ENCODE results near the gene SERPINB8.

The SERPINB8 gene

GRCh38 chr18:63981719-63982118 lies 11.8 kb downstream of the SERPINB8 start:
- H3K36me3 ChIP-seq (ENCODE audit: insufficient read depth, low read length): peaks cover 4% of the 10 kb centered on the region; the same call in 1 of the 2 replicates

DNA sequence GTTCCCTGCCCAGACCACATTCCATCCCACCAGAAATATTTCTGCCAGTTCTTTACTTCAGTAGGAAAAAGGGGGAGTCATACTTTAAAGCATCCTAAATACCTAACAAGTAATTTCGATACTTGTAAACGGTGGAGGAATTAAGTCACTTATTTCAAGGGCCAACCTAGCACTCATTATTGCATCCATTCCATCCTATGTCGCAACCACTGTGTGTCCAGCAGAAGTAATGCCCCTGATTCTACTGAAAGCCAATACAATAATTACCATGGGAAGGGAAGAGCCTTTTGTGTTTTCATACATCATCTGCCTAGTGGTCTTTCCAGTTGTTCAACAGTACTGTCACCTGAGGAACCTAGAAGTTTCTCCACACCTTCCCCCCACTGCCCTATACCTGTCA lies 12.5 kb downstream of the SERPINB8 start:
- H3K27me3 ChIP-seq (ENCODE audit: insufficient read depth, low read length): no peaks in the 10 kb centered on the region
- H3K27ac ChIP-seq (ENCODE audit: low read depth, low read length): no peak overlapping the region
- H3K4me1 ChIP-seq (ENCODE audit: control insufficient read depth, insufficient read depth, low read length, unreplicated experiment): peaks cover 5% of the 10 kb centered on the region
- H3K4me3 ChIP-seq (ENCODE audit: low read depth, low read length): no peak overlapping the region
- no peak overlapping the region for H2AFZ ChIP-seq (ENCODE audit: low read length, unreplicated experiment)
- peaks cover 4% of the 10 kb centered on the region; the same call in 1 of the 2 replicates for H3K36me3 ChIP-seq (ENCODE audit: insufficient read depth, low read length)
- H3K79me2 ChIP-seq (ENCODE audit: control insufficient read depth, insufficient read depth, low read length, unreplicated experiment): peaks cover 27% of the 10 kb centered on the region

More at GRCh38 chr18:63981719-63982118, 11.8 kb downstream of the SERPINB8 start:
- Histone ChIP-seq H3K4me1 (ENCODE audit: control insufficient read depth, insufficient read depth, low read length, unreplicated experiment) (peaks cover 5% of the 10 kb centered on the region), H3K79me2 (ENCODE audit: control insufficient read depth, insufficient read depth, low read length, unreplicated experiment) (peaks cover 31% of the 10 kb centered on the region), H2AFZ (ENCODE audit: low read length, unreplicated experiment) (no peak overlapping the region), H3K27ac (ENCODE audit: low read depth, low read length) (no peak overlapping the region), H3K4me3 (ENCODE audit: low read depth, low read length) (no peak overlapping the region), H3K27me3 (ENCODE audit: insufficient read depth, low read length) (no peaks in the 10 kb centered on the region)

GRCh38 chr18:63986885-63987284 lies 17.0 kb downstream of the SERPINB8 start:
- H2AFZ ChIP-seq (ENCODE audit: low read length, unreplicated experiment): no peak overlapping the region
- no peak overlapping the region for H3K4me3 ChIP-seq (ENCODE audit: low read depth, low read length)
- H3K4me1 ChIP-seq (ENCODE audit: control insufficient read depth, insufficient read depth, low read length, unreplicated experiment): no peaks in the 10 kb centered on the region
- no peak overlapping the region for H3K27ac ChIP-seq (ENCODE audit: low read depth, low read length)
- no peaks in the 10 kb centered on the region for H3K27me3 ChIP-seq (ENCODE audit: insufficient read depth, low read length)
- no peaks in the 10 kb centered on the region; the same call in none of the 2 replicates for H3K36me3 ChIP-seq (ENCODE audit: insufficient read depth, low read length)
- H3K79me2 ChIP-seq (ENCODE audit: control insufficient read depth, insufficient read depth, low read length, unreplicated experiment): no peaks in the 10 kb centered on the region

- Histone ChIP-seq H3K4me1 (ENCODE audit: control insufficient read depth, insufficient read depth, low read length, unreplicated experiment) (no peaks in the 10 kb centered on the region), H3K36me3 (ENCODE audit: insufficient read depth, low read length) (no peaks in the 10 kb centered on the region; the same call in none of the 2 replicates), H2AFZ (ENCODE audit: low read length, unreplicated experiment) (no peak overlapping the region), H3K79me2 (ENCODE audit: control insufficient read depth, insufficient read depth, low read length, unreplicated experiment) (no peaks in the 10 kb centered on the region), H3K27ac (ENCODE audit: low read depth, low read length) (no peak overlapping the region), H3K4me3 (ENCODE audit: low read depth, low read length) (no peak overlapping the region), H3K27me3 (ENCODE audit: insufficient read depth, low read length) (no peaks in the 10 kb centered on the region)
These were observed 17.9 kb downstream of the SERPINB8 start for GRCh38 chr18:63987743-63988142.

GRCh38 chr18:63992751-63993150 lies 22.9 kb downstream of the SERPINB8 start:
- Histone ChIP-seq H3K79me2 (ENCODE audit: control insufficient read depth, insufficient read depth, low read length, unreplicated experiment) (no peaks in the 10 kb centered on the region), H3K27ac (ENCODE audit: low read depth, low read length) (no peak overlapping the region), H3K36me3 (ENCODE audit: insufficient read depth, low read length) (no peaks in the 10 kb centered on the region; the same call in 1 of the 2 replicates), H2AFZ (ENCODE audit: low read length, unreplicated experiment) (no peak overlapping the region), H3K4me3 (ENCODE audit: low read depth, low read length) (no peak overlapping the region), H3K27me3 (ENCODE audit: insufficient read depth, low read length) (no peaks in the 10 kb centered on the region), H3K4me1 (ENCODE audit: control insufficient read depth, insufficient read depth, low read length, unreplicated experiment) (no peaks in the 10 kb centered on the region)

DNA sequence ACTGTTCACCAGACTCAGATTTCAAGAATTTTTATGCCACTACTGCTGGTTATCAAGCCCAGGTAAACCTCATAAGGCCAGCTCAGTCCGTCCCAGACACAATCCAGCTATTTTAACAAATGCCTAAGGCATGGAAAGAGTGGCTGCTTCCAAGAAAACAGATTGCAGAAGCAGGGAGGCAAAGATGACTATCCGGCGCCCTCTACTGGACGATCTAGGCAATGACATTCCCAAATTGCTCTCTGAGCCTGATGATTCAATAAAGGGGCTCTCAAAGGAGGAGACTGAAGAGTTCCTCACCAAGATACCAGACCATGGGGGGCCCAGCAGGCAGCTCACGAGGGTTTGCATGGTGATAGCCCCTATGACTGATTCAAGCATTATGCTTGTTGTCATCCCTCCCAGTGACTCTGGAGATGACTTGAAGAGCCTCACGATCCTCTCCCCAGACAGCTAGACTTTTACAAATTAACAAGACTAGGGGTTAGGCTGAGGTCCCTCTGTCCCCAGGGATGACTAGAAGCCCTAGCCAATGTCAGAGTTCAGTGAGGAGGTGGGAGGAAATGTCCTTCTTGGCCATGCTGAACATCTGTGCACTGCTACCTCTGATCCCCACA lies 25.0 kb downstream of the SERPINB8 start:
- H3K27me3 ChIP-seq (ENCODE audit: insufficient read depth, low read length): no peaks in the 10 kb centered on the region
- no peak overlapping the region for H3K27ac ChIP-seq (ENCODE audit: low read depth, low read length)
- H3K79me2 ChIP-seq (ENCODE audit: control insufficient read depth, insufficient read depth, low read length, unreplicated experiment): no peaks in the 10 kb centered on the region
- no peak overlapping the region for H3K4me3 ChIP-seq (ENCODE audit: low read depth, low read length)
- no peak overlapping the region for H2AFZ ChIP-seq (ENCODE audit: low read length, unreplicated experiment)
- no peaks in the 10 kb centered on the region for H3K4me1 ChIP-seq (ENCODE audit: control insufficient read depth, insufficient read depth, low read length, unreplicated experiment)
- H3K36me3 ChIP-seq (ENCODE audit: insufficient read depth, low read length): no peaks in the 10 kb centered on the region

DNA sequence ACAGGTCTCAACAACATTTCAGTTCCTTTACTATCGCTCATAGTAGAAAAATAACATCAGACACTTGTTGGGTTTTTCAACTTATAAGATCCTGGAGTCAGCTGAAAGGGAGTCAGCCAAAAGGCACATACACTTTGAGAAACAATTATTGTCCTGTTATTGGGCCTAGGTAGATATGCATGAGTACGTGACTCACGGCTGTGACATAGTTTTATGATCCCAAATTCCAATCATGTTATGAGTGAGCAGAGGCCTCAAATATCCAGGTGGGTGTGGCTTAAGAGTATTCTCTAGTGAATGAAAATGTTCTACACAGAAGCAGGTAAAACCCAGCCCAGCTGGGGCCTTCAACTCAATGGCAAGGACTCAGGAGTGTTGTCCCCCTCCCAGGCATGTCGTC lies 27.2 kb downstream of the SERPINB8 start:
- 0 out of 2 replicates have a peak, but pooled peaks cover 3% of the 10 kb centered on the region for H3K27me3 ChIP-seq (ENCODE audit: insufficient read depth, low read length)
- H3K4me3 ChIP-seq (ENCODE audit: low read depth, low read length): no peak overlapping the region
- H2AFZ ChIP-seq (ENCODE audit: low read length, unreplicated experiment): no peak overlapping the region
- no peaks in the 10 kb centered on the region for H3K79me2 ChIP-seq (ENCODE audit: control insufficient read depth, insufficient read depth, low read length, unreplicated experiment)
- no peaks in the 10 kb centered on the region for H3K4me1 ChIP-seq (ENCODE audit: control insufficient read depth, insufficient read depth, low read length, unreplicated experiment)
- no peaks in the 10 kb centered on the region for H3K36me3 ChIP-seq (ENCODE audit: insufficient read depth, low read length)
- no peak overlapping the region for H3K27ac ChIP-seq (ENCODE audit: low read depth, low read length)

DNA sequence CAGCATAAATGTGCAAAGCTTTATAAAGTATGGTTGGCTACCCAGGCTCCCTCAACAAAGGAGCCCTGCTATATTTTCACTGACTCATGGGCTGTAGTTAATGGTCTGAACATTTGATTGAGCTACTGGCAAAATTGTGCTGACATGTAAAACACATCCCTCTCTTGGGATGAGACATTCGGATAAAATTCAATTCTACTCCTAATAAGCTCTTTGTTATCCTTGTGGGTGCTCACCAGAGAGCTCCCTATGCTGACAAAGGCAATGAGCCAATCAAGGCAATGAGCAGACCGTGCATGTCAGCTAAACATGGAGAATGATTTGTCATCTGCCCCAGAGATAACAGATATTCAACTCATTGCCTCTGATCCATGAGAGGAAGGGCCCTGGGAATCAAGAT lies 27.7 kb downstream of the SERPINB8 start:
- H2AFZ ChIP-seq (ENCODE audit: low read length, unreplicated experiment): no peak overlapping the region
- 0 out of 2 replicates have a peak, but pooled peaks cover 3% of the 10 kb centered on the region for H3K27me3 ChIP-seq (ENCODE audit: insufficient read depth, low read length)
- no peaks in the 10 kb centered on the region for H3K79me2 ChIP-seq (ENCODE audit: control insufficient read depth, insufficient read depth, low read length, unreplicated experiment)
- no peak overlapping the region for H3K27ac ChIP-seq (ENCODE audit: low read depth, low read length)
- H3K36me3 ChIP-seq (ENCODE audit: insufficient read depth, low read length): no peaks in the 10 kb centered on the region
- H3K4me1 ChIP-seq (ENCODE audit: control insufficient read depth, insufficient read depth, low read length, unreplicated experiment): no peaks in the 10 kb centered on the region
- no peak overlapping the region for H3K4me3 ChIP-seq (ENCODE audit: low read depth, low read length)

DNA sequence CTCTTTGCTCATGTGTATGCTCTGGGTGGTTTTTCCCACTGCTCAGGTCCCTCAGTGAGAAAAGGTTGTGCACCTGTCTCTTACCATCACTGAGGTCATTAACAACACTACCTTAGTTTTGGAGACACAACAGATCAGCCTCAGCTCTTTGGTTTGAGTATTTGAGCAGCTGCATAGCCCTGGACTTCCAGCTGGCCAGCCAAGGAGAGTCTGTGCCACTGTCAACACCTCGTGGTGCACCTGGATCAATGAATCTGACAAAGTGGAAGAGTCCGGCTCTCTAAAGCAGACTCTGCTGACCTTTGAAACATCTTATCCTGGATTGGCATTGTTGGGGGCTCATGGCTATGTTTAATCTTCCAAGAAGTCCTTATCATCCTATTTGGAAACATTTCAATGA lies 30.0 kb downstream of the SERPINB8 start:
- Histone ChIP-seq H3K27me3 (ENCODE audit: insufficient read depth, low read length) (peaks cover 14% of the 10 kb centered on the region; the same call in 1 of the 2 replicates), H3K36me3 (ENCODE audit: insufficient read depth, low read length) (no peaks in the 10 kb centered on the region), H2AFZ (ENCODE audit: low read length, unreplicated experiment) (no peak overlapping the region), H3K27ac (ENCODE audit: low read depth, low read length) (no peak overlapping the region), H3K79me2 (ENCODE audit: control insufficient read depth, insufficient read depth, low read length, unreplicated experiment) (no peaks in the 10 kb centered on the region), H3K4me1 (ENCODE audit: control insufficient read depth, insufficient read depth, low read length, unreplicated experiment) (no peaks in the 10 kb centered on the region), H3K4me3 (ENCODE audit: low read depth, low read length) (no peak overlapping the region)

DNA sequence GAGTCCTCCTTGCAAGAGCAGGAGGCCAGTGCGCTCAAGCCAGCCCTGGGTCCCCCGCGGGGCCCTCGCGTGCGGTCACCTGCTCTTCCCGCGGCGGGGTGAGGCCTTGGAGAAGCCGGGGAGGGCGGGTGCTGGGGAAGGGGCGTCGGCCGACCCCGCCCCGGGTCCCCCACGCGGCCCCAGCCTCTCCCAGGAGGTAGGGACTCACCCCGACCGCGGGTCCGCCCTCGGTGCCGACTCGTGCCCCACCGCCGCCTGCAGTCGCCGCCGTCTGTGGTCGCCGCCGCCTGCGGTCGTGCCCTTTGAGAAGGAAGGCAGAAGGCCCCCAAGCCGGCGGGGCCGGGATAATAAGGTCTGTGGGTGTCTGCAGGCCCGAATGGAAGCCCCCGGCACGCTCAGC lies 32.7 kb downstream of the SERPINB8 start:
- H3K79me2 ChIP-seq (ENCODE audit: control insufficient read depth, insufficient read depth, low read length, unreplicated experiment): no peaks in the 10 kb centered on the region
- no peaks in the 10 kb centered on the region for H3K4me1 ChIP-seq (ENCODE audit: control insufficient read depth, insufficient read depth, low read length, unreplicated experiment)
- H3K27ac ChIP-seq (ENCODE audit: low read depth, low read length): no peak overlapping the region
- H3K36me3 ChIP-seq (ENCODE audit: insufficient read depth, low read length): no peaks in the 10 kb centered on the region
- no peak overlapping the region for H2AFZ ChIP-seq (ENCODE audit: low read length, unreplicated experiment)
- H3K4me3 ChIP-seq (ENCODE audit: low read depth, low read length): no peak overlapping the region
- H3K27me3 ChIP-seq (ENCODE audit: insufficient read depth, low read length): peaks cover 28% of the 10 kb centered on the region

DNA sequence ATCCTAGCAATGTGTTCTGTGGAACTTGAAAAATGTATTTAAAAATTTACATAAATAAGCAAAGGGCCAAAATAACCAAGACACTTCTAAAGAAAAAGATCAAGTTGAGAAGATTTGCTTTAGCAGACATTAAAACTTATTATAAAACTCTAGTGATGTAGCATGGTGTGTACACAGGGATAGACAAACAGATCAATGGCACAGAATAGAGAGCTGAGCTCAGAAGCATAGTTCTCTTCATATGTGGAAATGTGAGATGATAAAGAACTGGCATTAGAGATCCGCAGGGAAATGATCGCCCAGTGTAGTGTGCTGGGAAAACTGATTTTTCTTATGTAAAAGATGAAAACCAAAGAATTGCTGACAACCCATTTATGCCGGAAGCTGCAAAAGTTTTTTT lies 39.4 kb downstream of the SERPINB8 start:
- Histone ChIP-seq H3K79me2 (ENCODE audit: control insufficient read depth, insufficient read depth, low read length, unreplicated experiment) (no peaks in the 10 kb centered on the region), H3K27me3 (ENCODE audit: insufficient read depth, low read length) (peaks cover 40% of the 10 kb centered on the region), H2AFZ (ENCODE audit: low read length, unreplicated experiment) (no peak overlapping the region), H3K27ac (ENCODE audit: low read depth, low read length) (no peak overlapping the region), H3K4me3 (ENCODE audit: low read depth, low read length) (no peak overlapping the region), H3K36me3 (ENCODE audit: insufficient read depth, low read length) (no peaks in the 10 kb centered on the region), H3K4me1 (ENCODE audit: control insufficient read depth, insufficient read depth, low read length, unreplicated experiment) (no peaks in the 10 kb centered on the region)
